Measurements from ENCODE around the gene PTPRA.

DNA sequence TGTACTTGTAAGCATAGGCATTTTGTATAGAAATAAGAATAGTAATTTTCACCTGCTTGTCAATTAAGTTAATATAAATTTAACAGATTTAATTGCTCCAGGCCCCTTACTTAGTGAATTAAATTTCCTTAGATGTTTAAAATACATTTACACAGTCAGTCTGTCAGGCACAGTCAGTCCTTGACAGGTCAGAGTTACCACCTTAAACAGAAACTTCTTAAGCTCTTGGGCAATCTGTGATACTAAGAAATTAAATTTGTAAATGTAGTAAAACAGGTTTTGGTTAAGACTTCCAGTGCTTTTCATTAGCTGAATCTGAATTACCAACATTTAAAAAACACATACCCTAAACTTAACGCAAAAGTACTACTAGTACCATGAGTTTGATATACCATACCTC, 15.9 kb downstream of the PTPRA start:
- TF ChIP-seq POLR2AphosphoS5 (IDR thresholded peaks at IDR 0.05; ENCODE audit: low read depth, low read length), result no peak
- TF ChIP-seq EGR1 (IDR thresholded peaks at IDR 0.05; ENCODE audit: borderline replicate concordance, low read depth, low read length), result no peak
- TF ChIP-seq, protein P1, sequence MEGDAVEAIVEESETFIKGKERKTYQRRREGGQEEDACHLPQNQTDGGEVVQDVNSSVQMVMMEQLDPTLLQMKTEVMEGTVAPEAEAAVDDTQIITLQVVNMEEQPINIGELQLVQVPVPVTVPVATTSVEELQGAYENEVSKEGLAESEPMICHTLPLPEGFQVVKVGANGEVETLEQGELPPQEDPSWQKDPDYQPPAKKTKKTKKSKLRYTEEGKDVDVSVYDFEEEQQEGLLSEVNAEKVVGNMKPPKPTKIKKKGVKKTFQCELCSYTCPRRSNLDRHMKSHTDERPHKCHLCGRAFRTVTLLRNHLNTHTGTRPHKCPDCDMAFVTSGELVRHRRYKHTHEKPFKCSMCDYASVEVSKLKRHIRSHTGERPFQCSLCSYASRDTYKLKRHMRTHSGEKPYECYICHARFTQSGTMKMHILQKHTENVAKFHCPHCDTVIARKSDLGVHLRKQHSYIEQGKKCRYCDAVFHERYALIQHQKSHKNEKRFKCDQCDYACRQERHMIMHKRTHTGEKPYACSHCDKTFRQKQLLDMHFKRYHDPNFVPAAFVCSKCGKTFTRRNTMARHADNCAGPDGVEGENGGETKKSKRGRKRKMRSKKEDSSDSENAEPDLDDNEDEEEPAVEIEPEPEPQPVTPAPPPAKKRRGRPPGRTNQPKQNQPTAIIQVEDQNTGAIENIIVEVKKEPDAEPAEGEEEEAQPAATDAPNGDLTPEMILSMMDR (IDR thresholded peaks at IDR 0.05; ENCODE audit: control extremely low read depth in 1 of 3, insufficient read depth in 1 of 3, low read depth in 1 of 3, low read length in 3 of 3), result no peak
- no peak for TF ChIP-seq TEAD4 (IDR thresholded peaks at IDR 0.05; ENCODE audit: low read depth, low read length)
- TF ChIP-seq TCF12 (IDR thresholded peaks at IDR 0.05; ENCODE audit: low read depth, low read length), result no peak
- no peak for TF ChIP-seq EP300 (IDR thresholded peaks at IDR 0.05; ENCODE audit: borderline replicate concordance in 1 of 2, low read depth in 2 of 2, low read length in 2 of 2)
- TF ChIP-seq, protein P2, sequence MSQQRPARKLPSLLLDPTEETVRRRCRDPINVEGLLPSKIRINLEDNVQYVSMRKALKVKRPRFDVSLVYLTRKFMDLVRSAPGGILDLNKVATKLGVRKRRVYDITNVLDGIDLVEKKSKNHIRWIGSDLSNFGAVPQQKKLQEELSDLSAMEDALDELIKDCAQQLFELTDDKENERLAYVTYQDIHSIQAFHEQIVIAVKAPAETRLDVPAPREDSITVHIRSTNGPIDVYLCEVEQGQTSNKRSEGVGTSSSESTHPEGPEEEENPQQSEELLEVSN (IDR thresholded peaks at IDR 0.05), result no peak
- no peak for TF ChIP-seq NRF1 (IDR thresholded peaks at IDR 0.05; ENCODE audit: low read depth, low read length)
- TF ChIP-seq SP1 (IDR thresholded peaks at IDR 0.05; ENCODE audit: low read depth, low read length), result no peak
- TF ChIP-seq SUZ12 (IDR thresholded peaks at IDR 0.05; ENCODE audit: low read length), result no peak
- no peak for TF ChIP-seq EZH2 (IDR thresholded peaks at IDR 0.05; ENCODE audit: low read depth, low read length, severe bottlenecking)
